Astrocyte (in vitro differentiated cells and primary cell): ENCODE data around the gene PRRT3. TPM values are rescaled to one million over a fixed set of nuclear protein-coding genes. Genes with fewer than 3 reads are reported as not detected.

Experiments
- DNase-seq: peaks from one replicate; pipeline ENCODE4 v3.0.0-alpha.2; 2010; ENCODE audit warnings: low read depth
- FAIRE-seq: peaks from 2 replicates; lab custom pipeline; 2011; peaks lifted over from hg19 to GRCh38; lab: Jason Lieb, UNC
- H2AFZ ChIP-seq: 2 replicates; pipeline ENCODE4 v1.6.0; 2012; ENCODE audit warnings: low read depth, low read length, inconsistent platforms
- H3K27ac ChIP-seq: 2 replicates; pipeline ENCODE4 v1.5.1; 2011; ENCODE audit warnings: low read depth, low read length, inconsistent platforms
- H3K27me3 ChIP-seq: 2 replicates; pipeline ENCODE4 v1.6.0; 2011; ENCODE audit warnings: low read length, inconsistent platforms; ENCODE audit not compliant: insufficient read depth
- H3K36me3 ChIP-seq: 2 replicates; pipeline ENCODE4 v1.5.1; 2011; ENCODE audit warnings: low read length, inconsistent platforms; ENCODE audit not compliant: insufficient read depth
- H3K4me1 ChIP-seq: 2 replicates; pipeline ENCODE4 v1.5.1; 2011; ENCODE audit warnings: low read length, inconsistent platforms; ENCODE audit not compliant: insufficient read depth
- H3K4me2 ChIP-seq: 2 replicates; pipeline ENCODE4 v1.6.0; 2012; ENCODE audit warnings: low read length, inconsistent platforms
- H3K4me3 ChIP-seq: 2 replicates; pipeline ENCODE4 v1.5.1; 2011; ENCODE audit warnings: low read depth, mild to moderate bottlenecking, low read length, inconsistent platforms; ENCODE audit not compliant: insufficient read depth
- H3K79me2 ChIP-seq: 2 replicates; pipeline ENCODE4 v1.6.0; 2012; ENCODE audit warnings: mild to moderate bottlenecking, low read length, inconsistent platforms; ENCODE audit not compliant: insufficient read depth
- H3K9ac ChIP-seq: 2 replicates; pipeline ENCODE4 v1.6.0; 2012; ENCODE audit warnings: mild to moderate bottlenecking, low read length, inconsistent platforms
- H3K9me3 ChIP-seq: 2 replicates; pipeline ENCODE4 v1.5.1; 2012; ENCODE audit warnings: low read depth, mild to moderate bottlenecking, low read length, inconsistent platforms; ENCODE audit not compliant: insufficient read depth
- H4K20me1 ChIP-seq: 2 replicates; pipeline ENCODE4 v1.6.0; 2012; ENCODE audit warnings: low read length, inconsistent platforms; ENCODE audit not compliant: insufficient read depth
- H3K27ac Mint-ChIP-seq: one replicate; pipeline ENCODE4 v1.8.0; 2021; ENCODE audit warnings: mild to moderate bottlenecking, mixed read lengths; ENCODE audit not compliant: unreplicated experiment
- H3K27me3 Mint-ChIP-seq: one replicate; pipeline ENCODE4 v1.8.0; 2021; ENCODE audit warnings: low read depth, mixed read lengths; ENCODE audit not compliant: unreplicated experiment
- H3K36me3 Mint-ChIP-seq: one replicate; pipeline ENCODE4 v1.8.0; 2021; ENCODE audit warnings: low read depth, mixed read lengths; ENCODE audit not compliant: unreplicated experiment
- H3K4me1 Mint-ChIP-seq: one replicate; pipeline ENCODE4 v1.8.0; 2021; ENCODE audit warnings: low read depth, mixed read lengths; ENCODE audit not compliant: unreplicated experiment
- H3K4me3 Mint-ChIP-seq: one replicate; pipeline ENCODE4 v1.8.0; 2021; ENCODE audit warnings: mild to moderate bottlenecking, moderate library complexity, mixed read lengths; ENCODE audit not compliant: unreplicated experiment
- H3K9me3 Mint-ChIP-seq: one replicate; pipeline ENCODE4 v1.8.0; 2021; ENCODE audit warnings: mild to moderate bottlenecking, mixed read lengths; ENCODE audit not compliant: unreplicated experiment
- EZH2 ChIP-seq: IDR thresholded peaks from 2 replicates; pipeline ENCODE4 v1.6.1; 2012; ENCODE audit warnings: mild to moderate bottlenecking, low read length, inconsistent platforms; ENCODE audit not compliant: insufficient read depth
- total RNA-seq: library from RNA; stranded (reverse); gene quantifications from 2 replicates; pipeline ENCODE4 v1.2.1, GENCODE V29; 2021
- TF ChIP-seq, protein P1 (sequence below): IDR thresholded peaks from 2 replicates; pipeline ENCODE4 v1.5.1; 2011; ENCODE audit warnings: low read depth, mild to moderate bottlenecking, inconsistent platforms, low read length, moderate library complexity; ENCODE audit not compliant: insufficient read depth

PRRT3 gene
- total RNA-seq, 1 donor from 2014 or later = 2.4 TPM

DNA sequence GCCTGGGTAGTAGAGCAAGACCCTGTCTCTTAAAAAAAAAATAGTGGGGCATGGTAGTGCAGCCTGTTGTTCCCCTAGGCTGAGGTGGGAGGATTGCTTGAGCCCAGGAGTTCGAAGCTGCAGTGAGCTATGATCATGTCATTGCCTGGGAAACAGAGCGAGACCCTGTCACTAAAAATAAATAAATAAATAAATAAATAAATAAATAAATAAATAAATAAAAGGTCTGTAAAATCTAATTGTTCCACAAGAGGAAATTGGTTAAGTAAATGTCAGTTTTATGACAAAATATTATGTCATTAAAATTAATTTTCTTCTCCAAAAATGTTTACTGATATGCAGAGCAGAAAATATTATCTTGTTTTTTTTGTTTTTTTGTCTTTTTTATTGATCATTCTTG lies 13.2 kb downstream of the PRRT3 start:
- no peak overlapping the region for H2AFZ ChIP-seq
- TF ChIP-seq, protein P1, sequence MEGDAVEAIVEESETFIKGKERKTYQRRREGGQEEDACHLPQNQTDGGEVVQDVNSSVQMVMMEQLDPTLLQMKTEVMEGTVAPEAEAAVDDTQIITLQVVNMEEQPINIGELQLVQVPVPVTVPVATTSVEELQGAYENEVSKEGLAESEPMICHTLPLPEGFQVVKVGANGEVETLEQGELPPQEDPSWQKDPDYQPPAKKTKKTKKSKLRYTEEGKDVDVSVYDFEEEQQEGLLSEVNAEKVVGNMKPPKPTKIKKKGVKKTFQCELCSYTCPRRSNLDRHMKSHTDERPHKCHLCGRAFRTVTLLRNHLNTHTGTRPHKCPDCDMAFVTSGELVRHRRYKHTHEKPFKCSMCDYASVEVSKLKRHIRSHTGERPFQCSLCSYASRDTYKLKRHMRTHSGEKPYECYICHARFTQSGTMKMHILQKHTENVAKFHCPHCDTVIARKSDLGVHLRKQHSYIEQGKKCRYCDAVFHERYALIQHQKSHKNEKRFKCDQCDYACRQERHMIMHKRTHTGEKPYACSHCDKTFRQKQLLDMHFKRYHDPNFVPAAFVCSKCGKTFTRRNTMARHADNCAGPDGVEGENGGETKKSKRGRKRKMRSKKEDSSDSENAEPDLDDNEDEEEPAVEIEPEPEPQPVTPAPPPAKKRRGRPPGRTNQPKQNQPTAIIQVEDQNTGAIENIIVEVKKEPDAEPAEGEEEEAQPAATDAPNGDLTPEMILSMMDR = no peak
- TF ChIP-seq EZH2 = no peak
- peaks cover 16% of the 10 kb centered on the region for H3K36me3 Mint-ChIP-seq
- H4K20me1 ChIP-seq = no peaks in the 10 kb centered on the region
- no peaks in the 10 kb centered on the region for H3K27me3 Mint-ChIP-seq
- H3K9me3 Mint-ChIP-seq = no peaks in the 10 kb centered on the region
- no peak overlapping the region for H3K4me3 ChIP-seq
- no peak overlapping the region for H3K4me3 Mint-ChIP-seq
- H3K9me3 ChIP-seq = no peaks in the 10 kb centered on the region
- peaks cover 2% of the 10 kb centered on the region for H3K4me1 Mint-ChIP-seq
- H3K9ac ChIP-seq = no peak overlapping the region
- H3K79me2 ChIP-seq = no peaks in the 10 kb centered on the region
- no peak for DNase-seq
- peaks cover 7% of the 10 kb centered on the region for H3K4me1 ChIP-seq
- H3K27ac ChIP-seq = no peak overlapping the region
- no peak for FAIRE-seq
- H3K27ac Mint-ChIP-seq = no peak overlapping the region
- H3K27me3 ChIP-seq = no peaks in the 10 kb centered on the region
- H3K36me3 ChIP-seq = no peaks in the 10 kb centered on the region
- no peak overlapping the region for H3K4me2 ChIP-seq

DNA sequence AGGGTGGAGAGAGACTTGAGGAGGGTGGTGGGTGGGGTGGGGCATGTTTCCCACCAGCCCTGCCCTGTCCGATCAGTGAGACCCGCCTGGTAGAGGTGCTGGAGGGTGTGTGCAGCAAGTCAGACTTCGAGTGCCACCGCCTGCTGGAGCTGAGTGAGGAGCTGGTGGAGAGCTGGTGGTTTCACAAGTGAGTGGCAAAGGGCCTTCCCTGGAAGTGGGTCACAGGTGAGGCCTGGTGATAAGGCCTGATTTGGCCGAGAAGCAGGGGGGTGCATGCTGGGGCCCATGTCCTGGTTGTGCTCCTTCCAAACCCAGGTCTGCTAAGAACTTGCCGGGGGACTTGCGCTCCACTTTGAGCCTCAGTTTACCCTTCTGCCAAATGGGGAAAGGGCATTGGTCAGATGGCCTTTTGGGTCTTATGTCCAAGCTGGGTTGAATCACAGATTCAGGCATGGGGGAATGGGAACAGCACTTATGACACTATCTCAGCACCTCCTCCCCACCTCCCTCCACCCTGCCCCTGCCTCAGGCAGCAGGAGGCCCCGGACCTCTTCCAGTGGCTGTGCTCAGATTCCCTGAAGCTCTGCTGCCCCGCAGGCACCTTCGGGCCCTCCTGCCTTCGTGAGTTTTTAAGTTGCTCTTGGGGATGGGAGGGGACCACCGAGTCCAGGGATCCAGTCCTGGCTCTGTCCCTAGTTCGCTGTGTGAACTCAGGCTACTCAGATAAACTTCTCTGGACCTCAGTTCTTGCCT lies 14.5 kb downstream of the PRRT3 start:
- Histone ChIP-seq H3K27me3 (no peaks in the 10 kb centered on the region), H3K27ac (no peak overlapping the region), H3K4me1 (peaks cover 7% of the 10 kb centered on the region), H2AFZ (no peak overlapping the region), H4K20me1 (no peaks in the 10 kb centered on the region), H3K4me2 (no peak overlapping the region), H3K4me3 (no peak overlapping the region), H3K9me3 (no peaks in the 10 kb centered on the region), H3K9ac (no peak overlapping the region), H3K36me3 (no peaks in the 10 kb centered on the region), H3K79me2 (no peaks in the 10 kb centered on the region)
- DNase-seq (no peak), FAIRE-seq (no peak)
- H3K27me3 Mint-ChIP-seq = no peaks in the 10 kb centered on the region
- H3K4me3 Mint-ChIP-seq = no peak overlapping the region
- H3K36me3 Mint-ChIP-seq = peaks cover 8% of the 10 kb centered on the region
- no peak for TF ChIP-seq EZH2
- TF ChIP-seq, protein P1 = no peak
- H3K27ac Mint-ChIP-seq = no peak overlapping the region
- H3K9me3 Mint-ChIP-seq = no peaks in the 10 kb centered on the region
- peaks cover 2% of the 10 kb centered on the region for H3K4me1 Mint-ChIP-seq

DNA sequence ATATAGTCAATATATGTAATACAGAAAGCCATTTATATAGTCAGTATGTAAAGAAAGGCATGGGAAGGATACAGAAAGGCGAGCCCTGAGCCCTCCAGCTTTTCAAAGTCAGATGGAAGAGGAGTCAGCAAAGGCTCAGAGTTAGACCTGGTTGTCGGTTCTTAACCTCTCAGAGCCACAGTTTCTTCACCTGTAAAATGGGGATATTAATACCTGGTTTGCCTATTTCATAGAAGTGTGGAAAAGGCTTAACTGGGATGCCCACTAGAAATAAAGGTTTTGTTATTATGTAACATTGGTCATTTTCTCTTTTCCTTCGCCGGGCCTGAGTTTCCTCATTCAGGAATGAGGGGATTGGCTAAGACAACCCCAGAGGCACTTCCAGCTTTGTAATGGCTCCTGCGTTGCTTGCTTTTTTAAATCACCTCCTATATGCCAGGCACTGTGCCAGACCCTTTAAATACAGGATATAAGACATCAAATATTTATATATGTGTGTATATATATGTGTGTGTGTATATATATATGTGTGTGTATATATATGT lies 16.2 kb downstream of the PRRT3 start:
- no peak overlapping the region for H3K4me3 Mint-ChIP-seq
- no peaks in the 10 kb centered on the region for H3K79me2 ChIP-seq

More for the DNA sequence above, 16.2 kb downstream of the PRRT3 start:
- FAIRE-seq = no peak
- Histone ChIP-seq H3K4me3 (no peak overlapping the region), H3K9ac (no peak overlapping the region), H3K4me2 (no peak overlapping the region), H3K27me3 (no peaks in the 10 kb centered on the region), H3K9me3 (no peaks in the 10 kb centered on the region), H2AFZ (no peak overlapping the region), H3K27ac (no peak overlapping the region), H3K4me1 (peaks cover 9% of the 10 kb centered on the region), H3K36me3 (no peaks in the 10 kb centered on the region), H4K20me1 (no peaks in the 10 kb centered on the region)
- Mint-ChIP-seq H3K27ac (no peak overlapping the region), H3K4me1 (peaks cover 2% of the 10 kb centered on the region), H3K9me3 (no peaks in the 10 kb centered on the region), H3K36me3 (peaks cover 10% of the 10 kb centered on the region), H3K27me3 (no peaks in the 10 kb centered on the region)
- no peak for TF ChIP-seq EZH2
- TF ChIP-seq, protein P1 = no peak
- DNase-seq = no peak
